ENCODE data around the gene SMYD3. TPM values are rescaled to one million over a fixed set of nuclear protein-coding genes. Genes with fewer than 3 reads are reported as not detected.
"Not testable (repeated sequence)": the region's sequence is repeated elsewhere in the genome, so short reads cannot be mapped to it uniquely, and the experiment has no call there.

SMYD3 gene
- total RNA-seq, 2 experiments from 2014 or later, result 18.1 to 26.8 TPM

- H3K4me3 Mint-ChIP-seq, result no peak overlapping the region
- no peak overlapping the region for H3K27ac Mint-ChIP-seq
- H3K27me3 Mint-ChIP-seq, result no peaks in the 10 kb centered on the region
- ATAC-seq (no peak), DNase-seq (no peak)
- CTCF ChIA-PET, result no interaction called here
- H3K9me3 Mint-ChIP-seq (ENCODE audit: low read depth), result no peaks in the 10 kb centered on the region
- H3K4me1 Mint-ChIP-seq, result no peaks in the 10 kb centered on the region
- no peaks in the 10 kb centered on the region for H3K36me3 Mint-ChIP-seq
Measured at GRCh38 chr1:246373828-246374569, 133.1 kb downstream of the SMYD3 start.

- ATAC-seq (no peak), DNase-seq (no peak)
- Mint-ChIP-seq H3K4me3 (no peak overlapping the region), H3K27ac (no peak overlapping the region), H3K27me3 (no peaks in the 10 kb centered on the region), H3K9me3 (ENCODE audit: low read depth) (no peaks in the 10 kb centered on the region), H3K4me1 (no peaks in the 10 kb centered on the region), H3K36me3 (no peaks in the 10 kb centered on the region)
- CTCF ChIA-PET, result no interaction called here
Measured at GRCh38 chr1:246372559-246372958, 134.5 kb downstream of the SMYD3 start.

- Mint-ChIP-seq H3K36me3 (peaks cover 12% of the 10 kb centered on the region), H3K27me3 (no peaks in the 10 kb centered on the region), H3K4me1 (peaks cover 10% of the 10 kb centered on the region), H3K4me3 (no peak overlapping the region), H3K9me3 (ENCODE audit: low read depth) (no peaks in the 10 kb centered on the region), H3K27ac (no peak overlapping the region)
- ATAC-seq, result no peak
- no peak for DNase-seq
- CTCF ChIA-PET, result interaction anchor here (0.7 to 1.1 kb wide), 2 partner anchors 9 to 525 kb away, joined by 3 to 4 read pairs; no protein-coding TSS in a partner anchor
Measured at GRCh38 chr1:246367041-246367440, 140.0 kb downstream of the SMYD3 start.

- Mint-ChIP-seq H3K27ac (no peak overlapping the region), H3K4me3 (no peak overlapping the region)
- CTCF ChIA-PET, result no interaction called here
Measured at GRCh38 chr1:246365708-246366107, 141.4 kb downstream of the SMYD3 start.

GRCh38 chr1:246364415-246364941, 142.6 kb downstream of the SMYD3 start:
- Mint-ChIP-seq H3K4me1 (peaks cover 10% of the 10 kb centered on the region), H3K27ac (no peak overlapping the region), H3K9me3 (ENCODE audit: low read depth) (peaks cover 3% of the 10 kb centered on the region), H3K36me3 (peaks cover 19% of the 10 kb centered on the region), H3K27me3 (no peaks in the 10 kb centered on the region), H3K4me3 (peak overlapping the region; percentile 24)
- ATAC-seq (no peak), DNase-seq (no peak)
- CTCF ChIA-PET, result no interaction called here

More at GRCh38 chr1:246365708-246366107, 141.4 kb downstream of the SMYD3 start:
- Mint-ChIP-seq H3K27me3 (no peaks in the 10 kb centered on the region), H3K4me1 (peaks cover 10% of the 10 kb centered on the region), H3K36me3 (peaks cover 14% of the 10 kb centered on the region), H3K9me3 (ENCODE audit: low read depth) (no peaks in the 10 kb centered on the region)
- DNase-seq (no peak), ATAC-seq (no peak)

GRCh38 chr1:246357014-246357598, 150.0 kb downstream of the SMYD3 start:
- H3K9me3 Mint-ChIP-seq (ENCODE audit: low read depth); DNase-seq; ATAC-seq; CTCF ChIA-PET; H3K27ac Mint-ChIP-seq; H3K4me3 Mint-ChIP-seq; H3K27me3 Mint-ChIP-seq; H3K4me1 Mint-ChIP-seq: not testable (repeated sequence)
- peaks cover 19% of the 10 kb centered on the region for H3K36me3 Mint-ChIP-seq

GRCh38 chr1:246355411-246356230, 151.5 kb downstream of the SMYD3 start:
- Mint-ChIP-seq H3K27ac (no peak overlapping the region), H3K27me3 (no peaks in the 10 kb centered on the region), H3K4me1 (no peaks in the 10 kb centered on the region), H3K36me3 (peaks cover 17% of the 10 kb centered on the region), H3K4me3 (no peak overlapping the region), H3K9me3 (ENCODE audit: low read depth) (peaks cover 9% of the 10 kb centered on the region)
- CTCF ChIA-PET, result interaction anchor here (1.0 kb wide), 1 partner anchor 68 kb away, joined by 3 read pairs; no protein-coding TSS in a partner anchor
- DNase-seq (no peak), ATAC-seq (no peak)

GRCh38 chr1:246351721-246352120, 155.4 kb downstream of the SMYD3 start:
- Mint-ChIP-seq H3K36me3 (peaks cover 7% of the 10 kb centered on the region), H3K9me3 (ENCODE audit: low read depth) (no peaks in the 10 kb centered on the region), H3K27ac (no peak overlapping the region), H3K4me1 (no peaks in the 10 kb centered on the region), H3K4me3 (no peak overlapping the region), H3K27me3 (no peaks in the 10 kb centered on the region)
- no peak for ATAC-seq
- no peak for DNase-seq
- CTCF ChIA-PET, result interaction anchor here (0.7 kb wide), 2 partner anchors 246 to 269 kb away, joined by 3 read pairs; no protein-coding TSS in a partner anchor

GRCh38 chr1:246350745-246351144, 156.3 kb downstream of the SMYD3 start:
- no peaks in the 10 kb centered on the region for H3K27me3 Mint-ChIP-seq
- DNase-seq (no peak), ATAC-seq (no peak)
- H3K4me1 Mint-ChIP-seq, result no peaks in the 10 kb centered on the region
- peaks cover 2% of the 10 kb centered on the region for H3K9me3 Mint-ChIP-seq (ENCODE audit: low read depth)
- H3K4me3 Mint-ChIP-seq, result no peak overlapping the region
- H3K27ac Mint-ChIP-seq, result no peak overlapping the region
- CTCF ChIA-PET, result no interaction called here
- H3K36me3 Mint-ChIP-seq, result peaks cover 10% of the 10 kb centered on the region

GRCh38 chr1:246343937-246344336, 163.1 kb downstream of the SMYD3 start:
- Mint-ChIP-seq H3K4me1 (peaks cover 20% of the 10 kb centered on the region), H3K9me3 (ENCODE audit: low read depth) (peaks cover 4% of the 10 kb centered on the region), H3K36me3 (peaks cover 38% of the 10 kb centered on the region), H3K27me3 (no peaks in the 10 kb centered on the region), H3K27ac (no peak overlapping the region), H3K4me3 (no peak overlapping the region)
- DNase-seq (no peak), ATAC-seq (no peak)
- CTCF ChIA-PET, result no interaction called here

- Mint-ChIP-seq H3K9me3 (ENCODE audit: low read depth) (peaks cover 4% of the 10 kb centered on the region), H3K36me3 (peaks cover 36% of the 10 kb centered on the region), H3K27me3 (no peaks in the 10 kb centered on the region), H3K4me3 (no peak overlapping the region), H3K27ac (no peak overlapping the region), H3K4me1 (peaks cover 26% of the 10 kb centered on the region)
- no peak for DNase-seq
- CTCF ChIA-PET, result no interaction called here
- ATAC-seq, result no peak
Measured at GRCh38 chr1:246343251-246343650, 163.8 kb downstream of the SMYD3 start.

- H3K27ac Mint-ChIP-seq, result no peak overlapping the region
- H3K9me3 Mint-ChIP-seq (ENCODE audit: low read depth), result no peaks in the 10 kb centered on the region
- H3K4me3 Mint-ChIP-seq, result no peak overlapping the region
- peaks cover 28% of the 10 kb centered on the region for H3K36me3 Mint-ChIP-seq
- H3K4me1 Mint-ChIP-seq, result peaks cover 29% of the 10 kb centered on the region
- ATAC-seq (peak; percentile 75), DNase-seq (no peak)
- CTCF ChIA-PET, result no interaction called here
- H3K27me3 Mint-ChIP-seq, result no peaks in the 10 kb centered on the region
Measured at GRCh38 chr1:246338546-246338945, 168.5 kb downstream of the SMYD3 start.

- Mint-ChIP-seq H3K4me3 (no peak overlapping the region), H3K4me1 (peaks cover 24% of the 10 kb centered on the region), H3K9me3 (ENCODE audit: low read depth) (no peaks in the 10 kb centered on the region), H3K27me3 (no peaks in the 10 kb centered on the region), H3K27ac (no peak overlapping the region), H3K36me3 (peaks cover 29% of the 10 kb centered on the region)
- no peak for DNase-seq
- CTCF ChIA-PET, result no interaction called here
- ATAC-seq, result no peak
Measured at GRCh38 chr1:246338098-246338497, 169.0 kb downstream of the SMYD3 start.
